HG03103 (cell line): Measurements from ENCODE around the gene FBXO40.
"Not testable (repeated sequence)": the region's sequence is repeated elsewhere in the genome, so short reads cannot be mapped to it uniquely, and the experiment has no call there.

Source experiments
- ATAC-seq: cut with Tn5 transposase; IDR thresholded peaks from one replicate; pipeline ENCODE4 v1.9.1; 2021; ENCODE audit warnings: low read depth; ENCODE audit not compliant: unreplicated experiment

FBXO40 gene

GRCh38 chr3:121592856-121593702 is at the start of gene FBXO40:
TSS of gene FBXO40 (plus strand) at chr3:121593379. CDS start at chr3:121620576, 27,197 bp downstream.
- ATAC-seq: no peak

- ATAC-seq: no peak
Observed at GRCh38 chr3:121545049-121545573, 48.1 kb upstream of the FBXO40 start.

GRCh38 chr3:121545574-121546455 is 47.4 kb upstream of the FBXO40 start, which contains the start of gene POLQ:
TSS of gene POLQ (minus strand) at chr3:121545988. CDS start at chr3:121545877, 111 bp downstream.
- ATAC-seq: peak; percentile 83

- ATAC-seq: no peak
Observed at GRCh38 chr3:121552379-121552778, 40.8 kb upstream of the FBXO40 start.

- no peak for ATAC-seq
Observed at GRCh38 chr3:121552797-121553196, 40.4 kb upstream of the FBXO40 start.

GRCh38 chr3:121557426-121557934 is 35.7 kb upstream of the FBXO40 start:
- no peak for ATAC-seq

GRCh38 chr3:121562148-121562547 is 31.0 kb upstream of the FBXO40 start:
- no peak for ATAC-seq

GRCh38 chr3:121566773-121567172 is 26.4 kb upstream of the FBXO40 start:
- ATAC-seq: no peak

- ATAC-seq: no peak
Observed at GRCh38 chr3:121567649-121568048, 25.5 kb upstream of the FBXO40 start, which contains the start of gene ARGFX. TSS of gene ARGFX (plus strand) at chr3:121567949. CDS start at chr3:121570714, 2,765 bp downstream.

GRCh38 chr3:121574449-121574848 is 18.7 kb upstream of the FBXO40 start:
- no peak for ATAC-seq

GRCh38 chr3:121581691-121582090 is 11.5 kb upstream of the FBXO40 start:
- no peak for ATAC-seq

GRCh38 chr3:121584418-121584817 is 8.8 kb upstream of the FBXO40 start:
- ATAC-seq: no peak

GRCh38 chr3:121593806-121594205 is 627 bp downstream of the FBXO40 start:
- not testable (repeated sequence) for ATAC-seq

GRCh38 chr3:121594850-121595249 is 1.7 kb downstream of the FBXO40 start:
- no peak for ATAC-seq

GRCh38 chr3:121595765-121596406 is 2.7 kb downstream of the FBXO40 start:
- no peak for ATAC-seq

- no peak for ATAC-seq
Observed at GRCh38 chr3:121598564-121598963, 5.4 kb downstream of the FBXO40 start.

GRCh38 chr3:121599900-121600299 is 6.7 kb downstream of the FBXO40 start:
- not testable (repeated sequence) for ATAC-seq

GRCh38 chr3:121601212-121601812 is 8.1 kb downstream of the FBXO40 start:
- ATAC-seq: no peak

GRCh38 chr3:121604759-121605158 is 11.6 kb downstream of the FBXO40 start:
- ATAC-seq: no peak

GRCh38 chr3:121606106-121606505 is 12.9 kb downstream of the FBXO40 start:
- ATAC-seq: no peak
